SU-DHL-6 (cell line): ENCODE measurements around the gene PON1.

Experiments used
- H2AFZ ChIP-seq: fragments of 200-600 bp; sonication (generic); 2 replicates; pipeline ENCODE4 v1.6.1; 2014; ENCODE audit warnings: low read depth, mild to moderate bottlenecking, moderate library complexity, mixed read lengths, antibody characterized with exemption, low read length; ENCODE audit not compliant: severe bottlenecking
- H3F3A ChIP-seq: fragments of 200-600 bp; shearing (Covaris generic); 2 replicates; pipeline ENCODE4 v1.6.0; 2016; ENCODE audit warnings: antibody characterized with exemption, mild to moderate bottlenecking; ENCODE audit not compliant: insufficient read depth
- H3K27ac ChIP-seq: fragments of 200-600 bp; sonication (generic); 2 replicates; pipeline ENCODE4 v1.5.1; 2016; ENCODE audit warnings: low read depth, mild to moderate bottlenecking, low read length, moderate library complexity, mixed read lengths
- H3K27me3 ChIP-seq: fragments of 200-600 bp; sonication (generic), shearing (Covaris generic); 2 replicates; pipeline ENCODE4 v1.6.0; 2014; ENCODE audit warnings: mild to moderate bottlenecking, low read length
- H3K36me3 ChIP-seq: fragments of 200-600 bp; sonication (generic); 2 replicates; pipeline ENCODE4 v1.6.1; 2014; ENCODE audit warnings: mild to moderate bottlenecking, low read length, mixed read lengths
- H3K4me2 ChIP-seq: fragments of 300-600, 200-600 bp; shearing (Covaris generic), sonication (generic); 2 replicates; pipeline ENCODE4 v1.6.0; 2014; ENCODE audit warnings: low read length, low read depth, mild to moderate bottlenecking; ENCODE audit not compliant: poor library complexity, severe bottlenecking
- H3K4me3 ChIP-seq: fragments of 200-600 bp; sonication (generic); 2 replicates; pipeline ENCODE4 v1.5.1; 2014; ENCODE audit warnings: antibody characterized with exemption, low read length, mild to moderate bottlenecking, mixed read lengths; ENCODE audit not compliant: insufficient read depth, poor library complexity, severe bottlenecking
- H3K79me2 ChIP-seq: fragments of 200-600 bp; sonication (generic); 2 replicates; pipeline ENCODE4 v1.6.1; 2014; ENCODE audit warnings: mild to moderate bottlenecking, low read length, moderate library complexity; ENCODE audit not compliant: insufficient read depth
- H3K9ac ChIP-seq: fragments of 200-600 bp; sonication (generic); 2 replicates; pipeline ENCODE4 v1.7.0; 2014; ENCODE audit warnings: mild to moderate bottlenecking, low read length
- H3K9me2 ChIP-seq: fragments of 200-600 bp; sonication (generic); replicated peaks from 2 replicates; pipeline ENCODE4 v1.6.1; 2014; ENCODE audit warnings: low read length; ENCODE audit not compliant: insufficient read depth
- H3K9me3 ChIP-seq: fragments of 200-600 bp; sonication (generic); 2 replicates; pipeline ENCODE4 v1.6.1; 2014; ENCODE audit warnings: low read length, mixed read lengths; ENCODE audit not compliant: insufficient read depth
- H4K20me1 ChIP-seq: fragments of 200-600 bp; sonication (generic); 2 replicates; pipeline ENCODE4 v1.6.1; 2014; ENCODE audit warnings: low read depth, mild to moderate bottlenecking, antibody characterized with exemption, low read length, moderate library complexity, mixed read lengths
- CTCF ChIP-seq: fragments of 200-600 bp; sonication (generic); IDR thresholded peaks from one replicate; pipeline ENCODE4 v1.5.1; 2017; ENCODE audit warnings: antibody characterized with exemption, mild to moderate bottlenecking, low read length, moderate library complexity; ENCODE audit not compliant: insufficient read depth, poor library complexity, severe bottlenecking
- EZH2phosphoT487 ChIP-seq: fragments of 200-600 bp; sonication (generic), shearing (Covaris generic); conservative IDR thresholded peaks from 2 replicates; pipeline ENCODE4 v1.6.1; 2018; ENCODE audit warnings: mild to moderate bottlenecking, antibody characterized with exemption, low read length, moderate library complexity, mixed read lengths

Gene PON1

GRCh38 chr7:95338832-95339231 lies 14.5 kb upstream of the PON1 start:
- Histone ChIP-seq H3K79me2 (no peaks in the 10 kb centered on the region), H3K9me3 (no peaks in the 10 kb centered on the region), H3K36me3 (no peaks in the 10 kb centered on the region), H3K9me2 (no peaks in the 10 kb centered on the region; the same call in 1 of the 2 replicates), H4K20me1 (no peaks in the 10 kb centered on the region), H3K4me2 (no peak overlapping the region), H3K9ac (no peak overlapping the region), H3K27me3 (no peaks in the 10 kb centered on the region), H2AFZ (no peak overlapping the region), H3K4me3 (no peak overlapping the region), H3F3A (no peaks in the 10 kb centered on the region), H3K27ac (no peak overlapping the region)
- no peak for TF ChIP-seq CTCF
- TF ChIP-seq EZH2phosphoT487: no peak

GRCh38 chr7:95335093-95335492 lies 10.8 kb upstream of the PON1 start:
- Histone ChIP-seq H3K9me3 (no peaks in the 10 kb centered on the region), H3K36me3 (no peaks in the 10 kb centered on the region), H3K4me2 (no peak overlapping the region), H3K9ac (no peak overlapping the region), H3K9me2 (no peaks in the 10 kb centered on the region), H3K79me2 (no peaks in the 10 kb centered on the region), H4K20me1 (no peaks in the 10 kb centered on the region), H3K4me3 (no peak overlapping the region), H3F3A (no peaks in the 10 kb centered on the region), H3K27ac (no peak overlapping the region), H3K27me3 (no peaks in the 10 kb centered on the region), H2AFZ (no peak overlapping the region)
- no peak for TF ChIP-seq EZH2phosphoT487
- no peak for TF ChIP-seq CTCF

- Histone ChIP-seq H2AFZ (no peak overlapping the region), H3K27ac (no peak overlapping the region), H3K4me3 (no peak overlapping the region), H3K36me3 (no peaks in the 10 kb centered on the region), H3K9me3 (no peaks in the 10 kb centered on the region), H3K9me2 (no peaks in the 10 kb centered on the region), H4K20me1 (no peaks in the 10 kb centered on the region), H3K9ac (no peak overlapping the region), H3K79me2 (no peaks in the 10 kb centered on the region), H3K4me2 (no peak overlapping the region), H3K27me3 (no peaks in the 10 kb centered on the region), H3F3A (no peaks in the 10 kb centered on the region)
- TF ChIP-seq EZH2phosphoT487: no peak
- TF ChIP-seq CTCF: no peak
Observed at GRCh38 chr7:95334447-95334846, 10.1 kb upstream of the PON1 start.

- Histone ChIP-seq H2AFZ (no peak overlapping the region), H3K27me3 (no peaks in the 10 kb centered on the region), H3K79me2 (no peaks in the 10 kb centered on the region), H3K9me3 (no peaks in the 10 kb centered on the region), H3K4me2 (no peak overlapping the region), H3K4me3 (no peak overlapping the region), H3K36me3 (no peaks in the 10 kb centered on the region), H3K27ac (no peak overlapping the region), H3K9me2 (no peaks in the 10 kb centered on the region), H4K20me1 (no peaks in the 10 kb centered on the region), H3F3A (no peaks in the 10 kb centered on the region), H3K9ac (no peak overlapping the region)
- no peak for TF ChIP-seq EZH2phosphoT487
- no peak for TF ChIP-seq CTCF
Observed at GRCh38 chr7:95330961-95331337, 6.6 kb upstream of the PON1 start.
